WTC11 (cell line): ENCODE data around the gene ZNF800. TPM values are rescaled to one million over a fixed set of nuclear protein-coding genes. Genes with fewer than 3 reads are reported as not detected.

Experiments
- ATAC-seq: fragments of 200-7000 bp; cut with Tn5 transposase; 2 replicates; pipeline ENCODE4 v1.10.0; 2021; ENCODE audit warnings: mild to moderate bottlenecking, moderate library complexity
- CTCF ChIA-PET: fragments of 300-600 bp; sonication (Branson Sonifier 250); formaldehyde crosslinking; loops from one replicate; lab custom pipeline; 2021; ENCODE audit warnings: antibody characterized with exemption; lab: Charles Lee
- POLR2A ChIA-PET: fragments of 350-600 bp; sonication (Branson Sonifier 250); formaldehyde crosslinking; loops from one replicate; lab custom pipeline; 2021; ENCODE audit warnings: antibody characterized with exemption; lab: Charles Lee
- DNase-seq: peaks from one replicate; pipeline ENCODE4 v3.0.0; 2021; ENCODE audit warnings: low spot score
- H3K27ac Mint-ChIP-seq: 2 replicates; pipeline ENCODE4 v1.8.0; 2021; ENCODE audit warnings: mixed read lengths
- H3K27me3 Mint-ChIP-seq: 2 replicates; pipeline ENCODE4 v1.8.0; 2021; ENCODE audit warnings: low read depth, mild to moderate bottlenecking, moderate library complexity, mixed read lengths
- H3K36me3 Mint-ChIP-seq: 2 replicates; pipeline ENCODE4 v1.8.0; 2021; ENCODE audit warnings: mixed read lengths
- H3K4me1 Mint-ChIP-seq: 2 replicates; pipeline ENCODE4 v1.8.0; 2022; ENCODE audit warnings: mixed read lengths
- H3K4me3 Mint-ChIP-seq: 2 replicates; pipeline ENCODE4 v1.8.0; 2021; ENCODE audit warnings: mild to moderate bottlenecking, moderate library complexity, mixed read lengths
- H3K9me3 Mint-ChIP-seq: 2 replicates; pipeline ENCODE4 v1.8.0; 2021; ENCODE audit warnings: mixed read lengths
- CREB1 ChIP-seq: sonication (generic); formaldehyde crosslinking; IDR thresholded peaks from 2 replicates; pipeline ENCODE4 v1.8.0; 2023; ENCODE audit warnings: mild to moderate bottlenecking, missing genetic modification reagents
- ELF4 ChIP-seq: sonication (generic); formaldehyde crosslinking; IDR thresholded peaks from 2 replicates; pipeline ENCODE4 v1.8.1; 2022; ENCODE audit warnings: low read depth, mild to moderate bottlenecking, moderate library complexity, missing genetic modification reagents
- EMX1 ChIP-seq: fragments of 250-450 bp; sonication (Bioruptor Pico); IDR thresholded peaks from 2 replicates; pipeline ENCODE4 v1.8.0; 2021; ENCODE audit warnings: mild to moderate bottlenecking
- GRHL2 ChIP-seq: fragments of 250-450 bp; sonication (Bioruptor Pico); IDR thresholded peaks from 2 replicates; pipeline ENCODE4 v1.8.0; 2022; ENCODE audit warnings: mild to moderate bottlenecking, moderate library complexity; ENCODE audit not compliant: insufficient replicate concordance, severe bottlenecking
- HMGA2 ChIP-seq: fragments of 250-450 bp; sonication (Bioruptor Pico); IDR thresholded peaks from 2 replicates; pipeline ENCODE4 v1.4.0; 2021; ENCODE audit warnings: mild to moderate bottlenecking, moderate library complexity
- JUN ChIP-seq: sonication (generic); formaldehyde crosslinking; IDR thresholded peaks from 2 replicates; pipeline ENCODE4 v1.8.0; 2023; ENCODE audit warnings: mild to moderate bottlenecking, missing genetic modification reagents
- NR1H2 ChIP-seq: sonication (generic); formaldehyde crosslinking; IDR thresholded peaks from 2 replicates; pipeline ENCODE4 v1.9.0; 2021; ENCODE audit warnings: mild to moderate bottlenecking, moderate library complexity, missing genetic modification reagents
- NR2C2 ChIP-seq: sonication (generic); formaldehyde crosslinking; IDR thresholded peaks from 2 replicates; pipeline ENCODE4 v1.8.0; 2022; ENCODE audit warnings: mild to moderate bottlenecking, missing genetic modification reagents
- RORB ChIP-seq: fragments of 250-450 bp; sonication (Bioruptor Pico); IDR thresholded peaks from 2 replicates; pipeline ENCODE4 v1.9.0; 2021; ENCODE audit warnings: mild to moderate bottlenecking
- TCF7 ChIP-seq: sonication (generic); formaldehyde crosslinking; IDR thresholded peaks from 2 replicates; pipeline ENCODE4 v1.8.0; 2022; ENCODE audit warnings: mild to moderate bottlenecking, low read depth, missing genetic modification reagents, moderate library complexity
- ZNF232 ChIP-seq: sonication (generic); formaldehyde crosslinking; IDR thresholded peaks from 2 replicates; pipeline ENCODE4 v1.8.0; 2022; ENCODE audit warnings: mild to moderate bottlenecking, missing genetic modification reagents
- ZNF423 ChIP-seq: fragments of 250-450 bp; sonication (Bioruptor Pico); IDR thresholded peaks from 2 replicates; pipeline ENCODE4 v2.1.2; 2022; ENCODE audit warnings: mild to moderate bottlenecking, moderate library complexity
- total RNA-seq: library from RNA; stranded (reverse); gene quantifications from 3 replicates; pipeline ENCODE4 v1.2.3, GENCODE V29; 2021
- TF ChIP-seq, protein P1 (sequence below): sonication (generic); formaldehyde crosslinking; IDR thresholded peaks from 2 replicates; pipeline ENCODE4 v1.8.0; 2023; ENCODE audit warnings: mild to moderate bottlenecking, missing genetic modification reagents
- TF ChIP-seq, protein P2 (sequence below): fragments of 250-450 bp; sonication (Bioruptor Pico); IDR thresholded peaks from 2 replicates; pipeline ENCODE4 v1.9.0; 2021; ENCODE audit warnings: mild to moderate bottlenecking
- TF ChIP-seq, protein P3 (sequence below): sonication (generic); formaldehyde crosslinking; IDR thresholded peaks from 2 replicates; pipeline ENCODE4 v1.8.1; 2023; ENCODE audit warnings: mild to moderate bottlenecking, missing genetic modification reagents
- TF ChIP-seq, protein P4 (sequence below): sonication (generic); formaldehyde crosslinking; IDR thresholded peaks from 2 replicates; pipeline ENCODE4 v1.8.1; 2022; ENCODE audit warnings: mild to moderate bottlenecking, missing genetic modification reagents, moderate library complexity, borderline replicate concordance
- TF ChIP-seq, protein P5 (sequence below): fragments of 250-450 bp; sonication (Bioruptor Pico); IDR thresholded peaks from 2 replicates; pipeline ENCODE4 v1.9.0; 2021; ENCODE audit warnings: moderate library complexity, mild to moderate bottlenecking, inconsistent platforms, borderline replicate concordance
- TF ChIP-seq, protein P6 (sequence below): fragments of 250-450 bp; sonication (Bioruptor Pico); IDR thresholded peaks from 2 replicates; pipeline ENCODE4 v1.9.0; 2021; ENCODE audit warnings: mild to moderate bottlenecking
- TF ChIP-seq, protein P7 (sequence below): fragments of 250-450 bp; sonication (Bioruptor Pico); IDR thresholded peaks from 2 replicates; pipeline ENCODE4 v1.8.0; 2021; ENCODE audit warnings: mild to moderate bottlenecking

Gene ZNF800
- total RNA-seq, 1 experiment from 2014 or later, result 5.7 TPM

DNA sequence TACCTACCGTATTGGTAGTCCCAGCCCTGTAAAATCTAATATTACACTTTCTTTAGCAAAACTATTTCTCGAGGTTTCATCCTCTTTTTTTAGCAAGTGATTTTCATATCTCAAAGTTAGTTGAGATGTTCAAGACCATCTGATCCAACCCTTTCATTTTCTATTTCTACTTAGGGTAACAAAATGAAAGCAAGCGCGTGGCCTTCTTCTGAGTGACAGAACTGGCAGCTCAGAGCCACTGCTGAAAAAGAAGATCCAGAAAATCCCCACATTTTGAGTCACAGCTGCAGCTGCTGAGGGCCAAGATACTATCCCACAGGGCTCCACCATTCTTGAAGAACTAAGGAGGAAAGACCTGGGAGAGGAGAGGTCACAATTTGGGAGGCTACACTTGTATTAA lies 24.8 kb upstream of the ZNF800 start:
- no peaks in the 10 kb centered on the region for H3K9me3 Mint-ChIP-seq
- no peaks in the 10 kb centered on the region for H3K36me3 Mint-ChIP-seq
- no peaks in the 10 kb centered on the region for H3K4me1 Mint-ChIP-seq
- ATAC-seq (no peak), DNase-seq (no peak)
- TF ChIP-seq, protein P1, sequence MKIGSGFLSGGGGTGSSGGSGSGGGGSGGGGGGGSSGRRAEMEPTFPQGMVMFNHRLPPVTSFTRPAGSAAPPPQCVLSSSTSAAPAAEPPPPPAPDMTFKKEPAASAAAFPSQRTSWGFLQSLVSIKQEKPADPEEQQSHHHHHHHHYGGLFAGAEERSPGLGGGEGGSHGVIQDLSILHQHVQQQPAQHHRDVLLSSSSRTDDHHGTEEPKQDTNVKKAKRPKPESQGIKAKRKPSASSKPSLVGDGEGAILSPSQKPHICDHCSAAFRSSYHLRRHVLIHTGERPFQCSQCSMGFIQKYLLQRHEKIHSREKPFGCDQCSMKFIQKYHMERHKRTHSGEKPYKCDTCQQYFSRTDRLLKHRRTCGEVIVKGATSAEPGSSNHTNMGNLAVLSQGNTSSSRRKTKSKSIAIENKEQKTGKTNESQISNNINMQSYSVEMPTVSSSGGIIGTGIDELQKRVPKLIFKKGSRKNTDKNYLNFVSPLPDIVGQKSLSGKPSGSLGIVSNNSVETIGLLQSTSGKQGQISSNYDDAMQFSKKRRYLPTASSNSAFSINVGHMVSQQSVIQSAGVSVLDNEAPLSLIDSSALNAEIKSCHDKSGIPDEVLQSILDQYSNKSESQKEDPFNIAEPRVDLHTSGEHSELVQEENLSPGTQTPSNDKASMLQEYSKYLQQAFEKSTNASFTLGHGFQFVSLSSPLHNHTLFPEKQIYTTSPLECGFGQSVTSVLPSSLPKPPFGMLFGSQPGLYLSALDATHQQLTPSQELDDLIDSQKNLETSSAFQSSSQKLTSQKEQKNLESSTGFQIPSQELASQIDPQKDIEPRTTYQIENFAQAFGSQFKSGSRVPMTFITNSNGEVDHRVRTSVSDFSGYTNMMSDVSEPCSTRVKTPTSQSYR (CRISPR knock-in tag), result no peak
- no peak for TF ChIP-seq HMGA2 (CRISPR knock-in tag)
- no peak for TF ChIP-seq NR1H2
- TF ChIP-seq, protein P2, sequence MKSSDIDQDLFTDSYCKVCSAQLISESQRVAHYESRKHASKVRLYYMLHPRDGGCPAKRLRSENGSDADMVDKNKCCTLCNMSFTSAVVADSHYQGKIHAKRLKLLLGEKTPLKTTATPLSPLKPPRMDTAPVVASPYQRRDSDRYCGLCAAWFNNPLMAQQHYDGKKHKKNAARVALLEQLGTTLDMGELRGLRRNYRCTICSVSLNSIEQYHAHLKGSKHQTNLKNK (CRISPR knock-in tag), result no peak
- TF ChIP-seq, protein P3, sequence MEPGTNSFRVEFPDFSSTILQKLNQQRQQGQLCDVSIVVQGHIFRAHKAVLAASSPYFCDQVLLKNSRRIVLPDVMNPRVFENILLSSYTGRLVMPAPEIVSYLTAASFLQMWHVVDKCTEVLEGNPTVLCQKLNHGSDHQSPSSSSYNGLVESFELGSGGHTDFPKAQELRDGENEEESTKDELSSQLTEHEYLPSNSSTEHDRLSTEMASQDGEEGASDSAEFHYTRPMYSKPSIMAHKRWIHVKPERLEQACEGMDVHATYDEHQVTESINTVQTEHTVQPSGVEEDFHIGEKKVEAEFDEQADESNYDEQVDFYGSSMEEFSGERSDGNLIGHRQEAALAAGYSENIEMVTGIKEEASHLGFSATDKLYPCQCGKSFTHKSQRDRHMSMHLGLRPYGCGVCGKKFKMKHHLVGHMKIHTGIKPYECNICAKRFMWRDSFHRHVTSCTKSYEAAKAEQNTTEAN (CRISPR knock-in tag), result no peak
- TF ChIP-seq, protein P4, sequence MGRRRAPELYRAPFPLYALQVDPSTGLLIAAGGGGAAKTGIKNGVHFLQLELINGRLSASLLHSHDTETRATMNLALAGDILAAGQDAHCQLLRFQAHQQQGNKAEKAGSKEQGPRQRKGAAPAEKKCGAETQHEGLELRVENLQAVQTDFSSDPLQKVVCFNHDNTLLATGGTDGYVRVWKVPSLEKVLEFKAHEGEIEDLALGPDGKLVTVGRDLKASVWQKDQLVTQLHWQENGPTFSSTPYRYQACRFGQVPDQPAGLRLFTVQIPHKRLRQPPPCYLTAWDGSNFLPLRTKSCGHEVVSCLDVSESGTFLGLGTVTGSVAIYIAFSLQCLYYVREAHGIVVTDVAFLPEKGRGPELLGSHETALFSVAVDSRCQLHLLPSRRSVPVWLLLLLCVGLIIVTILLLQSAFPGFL (CRISPR knock-in tag), result no peak
- TF ChIP-seq, protein P5, sequence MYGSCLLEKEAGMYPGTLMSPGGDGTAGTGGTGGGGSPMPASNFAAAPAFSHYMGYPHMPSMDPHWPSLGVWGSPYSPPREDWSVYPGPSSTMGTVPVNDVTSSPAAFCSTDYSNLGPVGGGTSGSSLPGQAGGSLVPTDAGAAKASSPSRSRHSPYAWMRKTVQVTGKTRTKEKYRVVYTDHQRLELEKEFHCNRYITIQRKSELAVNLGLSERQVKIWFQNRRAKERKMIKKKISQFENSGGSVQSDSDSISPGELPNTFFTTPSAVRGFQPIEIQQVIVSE (CRISPR knock-in tag), result no peak
- H3K4me3 Mint-ChIP-seq, result no peak overlapping the region
- no peak overlapping the region for H3K27ac Mint-ChIP-seq
- CTCF ChIA-PET, result no interaction called here
- H3K27me3 Mint-ChIP-seq, result peaks cover 35% of the 10 kb centered on the region
- POLR2A ChIA-PET, result no interaction called here

DNA sequence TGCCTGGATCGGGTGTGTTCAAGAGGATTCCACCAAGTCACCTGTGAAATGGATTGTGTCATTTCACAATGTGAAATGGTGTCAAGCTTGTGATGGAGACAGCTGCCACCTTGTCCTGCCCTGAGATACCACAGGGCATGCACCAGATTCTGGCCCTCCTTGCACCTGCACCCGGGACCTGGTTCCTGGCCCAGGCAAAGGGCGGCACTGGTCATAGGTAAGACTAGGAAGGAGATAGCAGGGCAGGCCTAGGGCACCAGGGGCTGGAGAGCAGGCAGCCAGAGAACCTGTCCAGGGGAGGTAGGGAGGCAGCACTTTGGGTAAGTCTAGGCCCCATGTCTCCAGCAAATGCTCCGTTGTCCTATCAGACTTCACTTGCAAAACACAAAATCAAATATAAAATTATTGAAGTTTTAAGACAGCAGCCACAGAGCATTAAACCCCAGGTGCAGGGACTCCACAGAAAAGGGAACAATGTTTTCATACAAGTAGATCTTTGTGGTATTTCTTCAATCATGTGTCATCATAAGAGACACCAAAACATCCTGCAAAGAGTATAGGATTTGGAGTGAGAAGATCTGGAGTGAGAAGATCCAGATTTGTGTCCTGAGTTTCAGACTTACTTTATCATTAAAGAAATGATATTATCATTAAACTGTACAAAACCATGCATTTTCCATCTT lies 22.7 kb upstream of the ZNF800 start:
- peaks cover 38% of the 10 kb centered on the region for H3K27me3 Mint-ChIP-seq
- POLR2A ChIA-PET, result no interaction called here
- TF ChIP-seq, protein P6, sequence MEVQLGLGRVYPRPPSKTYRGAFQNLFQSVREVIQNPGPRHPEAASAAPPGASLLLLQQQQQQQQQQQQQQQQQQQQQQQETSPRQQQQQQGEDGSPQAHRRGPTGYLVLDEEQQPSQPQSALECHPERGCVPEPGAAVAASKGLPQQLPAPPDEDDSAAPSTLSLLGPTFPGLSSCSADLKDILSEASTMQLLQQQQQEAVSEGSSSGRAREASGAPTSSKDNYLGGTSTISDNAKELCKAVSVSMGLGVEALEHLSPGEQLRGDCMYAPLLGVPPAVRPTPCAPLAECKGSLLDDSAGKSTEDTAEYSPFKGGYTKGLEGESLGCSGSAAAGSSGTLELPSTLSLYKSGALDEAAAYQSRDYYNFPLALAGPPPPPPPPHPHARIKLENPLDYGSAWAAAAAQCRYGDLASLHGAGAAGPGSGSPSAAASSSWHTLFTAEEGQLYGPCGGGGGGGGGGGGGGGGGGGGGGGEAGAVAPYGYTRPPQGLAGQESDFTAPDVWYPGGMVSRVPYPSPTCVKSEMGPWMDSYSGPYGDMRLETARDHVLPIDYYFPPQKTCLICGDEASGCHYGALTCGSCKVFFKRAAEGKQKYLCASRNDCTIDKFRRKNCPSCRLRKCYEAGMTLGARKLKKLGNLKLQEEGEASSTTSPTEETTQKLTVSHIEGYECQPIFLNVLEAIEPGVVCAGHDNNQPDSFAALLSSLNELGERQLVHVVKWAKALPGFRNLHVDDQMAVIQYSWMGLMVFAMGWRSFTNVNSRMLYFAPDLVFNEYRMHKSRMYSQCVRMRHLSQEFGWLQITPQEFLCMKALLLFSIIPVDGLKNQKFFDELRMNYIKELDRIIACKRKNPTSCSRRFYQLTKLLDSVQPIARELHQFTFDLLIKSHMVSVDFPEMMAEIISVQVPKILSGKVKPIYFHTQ (CRISPR knock-in tag), result no peak
- TF ChIP-seq JUN (CRISPR knock-in tag) (no peak), EMX1 (CRISPR knock-in tag) (no peak)
- CTCF ChIA-PET, result no interaction called here
- H3K36me3 Mint-ChIP-seq, result no peaks in the 10 kb centered on the region
- no peak for DNase-seq
- H3K4me3 Mint-ChIP-seq, result no peak overlapping the region
- no peaks in the 10 kb centered on the region for H3K9me3 Mint-ChIP-seq
- H3K27ac Mint-ChIP-seq, result no peak overlapping the region
- ATAC-seq, result no peak
- no peaks in the 10 kb centered on the region for H3K4me1 Mint-ChIP-seq

DNA sequence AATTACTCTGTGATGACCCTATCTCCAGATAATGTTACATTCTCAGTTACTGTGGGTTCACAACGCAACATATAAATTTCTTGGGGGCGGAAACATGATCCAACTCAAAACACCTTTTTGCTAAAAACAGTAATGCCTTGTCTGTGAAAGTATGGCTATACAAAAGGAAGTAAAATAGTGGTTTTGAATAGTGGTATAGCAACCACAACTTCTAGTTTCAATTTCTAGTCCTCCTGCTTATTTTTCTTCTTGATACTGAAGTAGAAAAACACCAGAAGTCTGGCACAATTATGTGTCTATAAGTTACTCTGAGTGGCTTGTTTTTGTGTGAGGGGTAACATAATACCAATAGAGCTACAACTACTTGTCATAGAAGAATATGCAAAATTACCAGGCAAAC lies 21.5 kb upstream of the ZNF800 start:
- Mint-ChIP-seq H3K4me3 (no peak overlapping the region), H3K36me3 (no peaks in the 10 kb centered on the region), H3K27ac (no peak overlapping the region), H3K9me3 (no peaks in the 10 kb centered on the region), H3K27me3 (peaks cover 41% of the 10 kb centered on the region), H3K4me1 (no peaks in the 10 kb centered on the region)
- ChIA-PET POLR2A (no interaction called here), CTCF (no interaction called here)
- ATAC-seq (no peak), DNase-seq (no peak)
- TF ChIP-seq TCF7 (CRISPR knock-in tag) (no peak), RORB (CRISPR knock-in tag) (no peak), CREB1 (CRISPR knock-in tag) (no peak), ZNF423 (CRISPR knock-in tag) (no peak), GRHL2 (CRISPR knock-in tag) (no peak), ZNF232 (CRISPR knock-in tag) (no peak), ELF4 (CRISPR knock-in tag) (no peak), NR2C2 (CRISPR knock-in tag) (no peak)
- TF ChIP-seq, protein P4 (CRISPR knock-in tag), result no peak
- TF ChIP-seq, protein P7, sequence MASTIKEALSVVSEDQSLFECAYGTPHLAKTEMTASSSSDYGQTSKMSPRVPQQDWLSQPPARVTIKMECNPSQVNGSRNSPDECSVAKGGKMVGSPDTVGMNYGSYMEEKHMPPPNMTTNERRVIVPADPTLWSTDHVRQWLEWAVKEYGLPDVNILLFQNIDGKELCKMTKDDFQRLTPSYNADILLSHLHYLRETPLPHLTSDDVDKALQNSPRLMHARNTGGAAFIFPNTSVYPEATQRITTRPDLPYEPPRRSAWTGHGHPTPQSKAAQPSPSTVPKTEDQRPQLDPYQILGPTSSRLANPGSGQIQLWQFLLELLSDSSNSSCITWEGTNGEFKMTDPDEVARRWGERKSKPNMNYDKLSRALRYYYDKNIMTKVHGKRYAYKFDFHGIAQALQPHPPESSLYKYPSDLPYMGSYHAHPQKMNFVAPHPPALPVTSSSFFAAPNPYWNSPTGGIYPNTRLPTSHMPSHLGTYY (CRISPR knock-in tag), result no peak
